Breast epithelium (tissue), 4 donors: ENCODE data around the gene SNAP47. TPM values are rescaled to one million over a fixed set of nuclear protein-coding genes. Genes with fewer than 3 reads are reported as not detected.

ENCODE experiments used
- DNase-seq, 2 donors: peaks; one replicate each; pipeline ENCODE4 v3.0.0-alpha.2; 2019; ENCODE audit warnings: low spot score in 2 of 2
- H3K27ac ChIP-seq, 2 donors: fragments of 200-600 bp; sonication (generic) in 1 of 2; one replicate each; pipeline ENCODE4 v1.5.1; 2016 to 2019; ENCODE audit warnings: mild to moderate bottlenecking in 1 of 2
- H3K27me3 ChIP-seq, 2 donors: fragments of 200-600 bp; sonication (generic) in 1 of 2; one replicate each; pipeline versions ENCODE4 v1.5.1 to v1.6.0; 2017 to 2019; ENCODE audit warnings: control low read depth in 1 of 2, mild to moderate bottlenecking in 1 of 2
- H3K36me3 ChIP-seq: fragments of 200-600 bp; one replicate; pipeline ENCODE4 v1.5.1; 2019
- H3K4me1 ChIP-seq, 2 donors: fragments of 200-600 bp; sonication (generic); one replicate each; pipeline ENCODE4 v1.5.1; 2016 to 2019; ENCODE audit warnings: control low read depth in 1 of 2
- H3K4me3 ChIP-seq, 3 donors: fragments of 200-600 bp; sonication (generic); 1 replicate in 2 of 3; 2 replicates in 1 of 3; pipeline ENCODE4 v1.5.1; 2016 to 2019; ENCODE audit warnings: mild to moderate bottlenecking in 3 of 3, moderate library complexity in 2 of 3
- H3K9me3 ChIP-seq, 2 donors: fragments of 200-600 bp; sonication (generic) in 1 of 2; one replicate each; pipeline ENCODE4 v1.5.1; 2016 to 2019; ENCODE audit warnings: control low read depth in 1 of 2
- POLR2A ChIP-seq: fragments of 450-650 bp; IDR thresholded peaks from one replicate; pipeline ENCODE4 v1.6.1; 2016; ENCODE audit warnings: antibody characterized with exemption, mild to moderate bottlenecking, moderate library complexity
- POLR2AphosphoS5 ChIP-seq, 3 donors: sonication (generic); formaldehyde crosslinking; IDR thresholded peaks; one replicate each; pipeline ENCODE4 v1.6.1; 2017; ENCODE audit warnings: antibody characterized with exemption in 3 of 3
- intact Hi-C: fragments of 100-400 bp; cut with DNase I; formaldehyde crosslinking; loops from one replicate; pipeline ENCODE4 v1.15.1; 2023; ENCODE audit warnings: low total_unique reads
- total RNA-seq, 3 donors: library from RNA; depleted of rRNA; stranded (reverse); fragments of >200 nt; gene quantifications; one replicate each; pipeline ENCODE4 v1.1.0, GENCODE V29; 2016
- TF ChIP-seq, protein P1 (sequence below), 3 donors: fragments of 450-650 bp; IDR thresholded peaks; one replicate each; pipeline ENCODE4 v1.5.1; 2016 to 2017; ENCODE audit warnings: antibody characterized with exemption in 3 of 3, mild to moderate bottlenecking in 3 of 3, moderate library complexity in 3 of 3

Gene SNAP47
- total RNA-seq, 3 donors from 2014 or later, result 28.3 to 60.3 (median 52.1) TPM

DNA sequence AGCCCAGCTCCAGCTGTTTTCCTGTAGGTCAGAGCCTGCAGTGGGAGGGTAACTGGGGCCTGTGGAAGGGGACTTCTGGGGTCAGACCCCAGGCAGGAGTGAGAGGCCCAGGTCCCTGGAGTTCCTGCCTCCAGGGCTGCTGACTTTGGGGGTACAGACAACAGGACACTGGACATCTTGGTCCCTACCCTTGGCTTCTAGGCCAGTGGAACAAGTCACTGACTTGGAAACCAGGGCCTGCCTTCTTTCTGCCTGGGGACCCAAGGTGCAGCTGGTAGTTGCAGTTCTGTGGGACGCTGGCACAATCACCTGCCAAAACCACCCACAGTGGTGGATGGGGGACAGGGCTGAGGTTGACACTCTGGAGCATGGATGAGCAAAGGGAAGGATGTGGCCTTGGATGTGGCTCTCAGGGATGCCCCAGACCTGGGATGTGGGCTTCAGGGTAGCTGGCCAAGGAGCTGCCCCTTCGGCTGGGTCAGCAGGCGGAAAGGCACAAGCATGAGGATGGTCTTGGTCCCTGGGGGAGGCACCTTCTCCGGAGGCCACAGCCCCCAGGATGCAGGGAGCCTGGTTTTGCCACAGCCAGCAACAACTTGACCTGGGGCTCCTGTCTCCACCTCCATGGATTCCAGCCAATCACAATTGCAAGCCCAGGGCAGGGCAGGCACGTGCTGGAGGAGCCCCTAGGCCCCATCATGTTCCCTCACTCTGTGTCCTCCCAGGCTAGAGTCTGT, 5.9 kb upstream of the SNAP47 start:
- Histone ChIP-seq H3K9me3 (no peaks in the 10 kb centered on the region), H3K4me1 (peaks cover 0 to 23% of the 10 kb centered on the region in 2 donors), H3K4me3 (peak overlapping the region; percentile 39 to 65 (median 65)), H3K27me3 (no peaks in the 10 kb centered on the region), H3K27ac (peak overlapping the region; percentile 77 to 78), H3K36me3 (no peaks in the 10 kb centered on the region)
- no peak for DNase-seq
- TF ChIP-seq, protein P1, sequence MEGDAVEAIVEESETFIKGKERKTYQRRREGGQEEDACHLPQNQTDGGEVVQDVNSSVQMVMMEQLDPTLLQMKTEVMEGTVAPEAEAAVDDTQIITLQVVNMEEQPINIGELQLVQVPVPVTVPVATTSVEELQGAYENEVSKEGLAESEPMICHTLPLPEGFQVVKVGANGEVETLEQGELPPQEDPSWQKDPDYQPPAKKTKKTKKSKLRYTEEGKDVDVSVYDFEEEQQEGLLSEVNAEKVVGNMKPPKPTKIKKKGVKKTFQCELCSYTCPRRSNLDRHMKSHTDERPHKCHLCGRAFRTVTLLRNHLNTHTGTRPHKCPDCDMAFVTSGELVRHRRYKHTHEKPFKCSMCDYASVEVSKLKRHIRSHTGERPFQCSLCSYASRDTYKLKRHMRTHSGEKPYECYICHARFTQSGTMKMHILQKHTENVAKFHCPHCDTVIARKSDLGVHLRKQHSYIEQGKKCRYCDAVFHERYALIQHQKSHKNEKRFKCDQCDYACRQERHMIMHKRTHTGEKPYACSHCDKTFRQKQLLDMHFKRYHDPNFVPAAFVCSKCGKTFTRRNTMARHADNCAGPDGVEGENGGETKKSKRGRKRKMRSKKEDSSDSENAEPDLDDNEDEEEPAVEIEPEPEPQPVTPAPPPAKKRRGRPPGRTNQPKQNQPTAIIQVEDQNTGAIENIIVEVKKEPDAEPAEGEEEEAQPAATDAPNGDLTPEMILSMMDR (IDR thresholded peaks at IDR 0.05), result no peak
- TF ChIP-seq POLR2AphosphoS5 (IDR thresholded peaks at IDR 0.05) (no peak), POLR2A (no peak)
- intact Hi-C loops, result no loop called here

DNA sequence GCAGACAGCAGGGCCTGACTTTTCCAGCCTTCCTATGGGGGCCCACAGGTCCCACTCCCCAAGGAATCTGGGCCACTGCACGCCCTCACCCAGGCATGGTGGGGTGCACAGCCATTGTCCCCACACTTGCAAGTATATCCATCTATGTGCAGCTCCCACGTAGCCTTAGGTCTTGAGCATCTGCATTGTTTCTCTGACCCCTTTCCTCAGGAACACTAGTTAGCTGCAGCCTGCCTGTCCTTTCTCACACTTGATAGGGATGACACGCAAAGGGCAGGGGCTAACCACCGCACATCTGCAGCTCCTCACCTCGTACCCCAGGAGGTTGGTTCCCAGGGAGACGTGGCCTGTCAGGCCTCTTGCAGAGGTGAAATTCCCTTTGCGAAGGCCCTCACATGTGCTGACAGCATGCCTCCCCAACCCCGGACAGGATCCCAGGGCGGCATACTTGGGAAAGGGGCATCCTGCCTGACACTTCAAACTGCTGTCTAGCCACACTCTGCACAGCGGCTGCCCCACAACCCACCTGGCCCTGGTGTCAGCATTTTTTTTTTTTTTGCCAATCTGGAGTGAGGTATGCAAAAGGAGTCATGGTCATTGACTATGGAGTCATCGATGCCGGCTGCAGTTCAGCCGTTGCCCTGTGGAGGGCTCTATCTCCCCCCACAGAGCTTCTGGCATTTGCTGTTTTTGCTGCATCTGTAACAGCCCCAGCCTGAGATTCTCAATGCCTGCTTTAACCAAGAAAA, 5.2 kb upstream of the SNAP47 start:
- Histone ChIP-seq H3K9me3 (no peaks in the 10 kb centered on the region), H3K27ac (peak overlapping the region; percentile 2 to 77), H3K36me3 (no peaks in the 10 kb centered on the region), H3K27me3 (no peaks in the 10 kb centered on the region), H3K4me1 (peaks cover 0 to 24% of the 10 kb centered on the region in 2 donors), H3K4me3 (no peak overlapping the region)
- no peak for DNase-seq
- TF ChIP-seq, protein P1 (IDR thresholded peaks at IDR 0.05), result peak; percentile 26 to 56 (median 35)
- TF ChIP-seq POLR2A (no peak), POLR2AphosphoS5 (IDR thresholded peaks at IDR 0.05) (no peak)
- intact Hi-C loops, result no loop called here

DNA sequence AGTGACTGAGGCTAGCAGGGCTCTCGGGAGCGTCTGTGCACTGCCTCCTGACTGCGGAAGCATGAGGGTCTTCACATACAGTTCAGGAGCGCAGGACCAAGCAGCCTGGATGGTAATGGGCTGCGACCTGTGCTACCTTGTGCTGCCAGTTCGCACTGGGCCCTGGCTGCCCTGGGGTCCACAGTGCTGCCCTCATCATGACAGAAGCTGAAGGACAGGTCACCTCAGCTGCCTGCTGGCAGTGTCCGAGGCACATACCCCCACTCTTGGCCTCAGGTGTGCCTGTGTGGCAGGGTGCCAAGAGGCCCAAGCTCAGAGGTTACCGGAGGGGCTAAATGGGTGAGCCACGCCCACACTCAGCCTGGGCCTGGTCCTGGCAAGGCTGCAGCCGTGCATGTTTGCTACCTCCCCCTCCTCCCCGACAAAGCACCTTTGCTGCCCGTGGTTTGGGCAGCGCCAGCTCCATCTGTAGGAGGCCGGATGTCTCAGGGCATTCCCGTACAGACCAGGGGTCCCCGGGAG, 4.5 kb upstream of the SNAP47 start:
- intact Hi-C loops, result no loop called here
- no peak for DNase-seq
- TF ChIP-seq POLR2AphosphoS5 (IDR thresholded peaks at IDR 0.05), result no peak
- TF ChIP-seq POLR2A, result no peak
- TF ChIP-seq, protein P1 (IDR thresholded peaks at IDR 0.05), result no peak
- peaks cover 0 to 24% of the 10 kb centered on the region in 2 donors for H3K4me1 ChIP-seq
- no peak overlapping the region for H3K27ac ChIP-seq
- H3K27me3 ChIP-seq, result no peaks in the 10 kb centered on the region
- H3K9me3 ChIP-seq, result no peaks in the 10 kb centered on the region
- H3K4me3 ChIP-seq, result no peak overlapping the region
- H3K36me3 ChIP-seq, result no peaks in the 10 kb centered on the region

DNA sequence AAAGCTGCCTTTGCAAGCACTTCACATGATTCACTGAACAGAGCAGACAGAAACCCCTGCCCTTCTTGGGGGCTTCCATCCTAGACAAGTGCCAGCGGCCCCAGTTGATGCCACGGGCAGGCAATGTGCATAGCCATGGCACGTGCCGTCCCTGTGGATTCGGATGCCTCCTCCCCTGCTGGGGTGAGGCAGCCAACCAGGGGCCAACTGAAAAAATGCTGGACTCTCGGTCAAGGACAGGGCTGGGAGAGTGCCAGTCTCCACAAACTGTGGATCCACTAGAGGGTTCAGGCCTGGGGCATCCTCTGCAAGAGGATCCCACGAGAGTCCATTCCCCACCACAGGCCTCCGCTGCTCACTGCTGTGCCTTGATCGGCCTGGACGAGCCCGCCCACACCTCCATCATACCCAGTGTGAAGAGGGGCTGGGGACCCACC, 4.0 kb upstream of the SNAP47 start:
- TF ChIP-seq, protein P1 (IDR thresholded peaks at IDR 0.05), result no peak
- TF ChIP-seq POLR2A (no peak), POLR2AphosphoS5 (IDR thresholded peaks at IDR 0.05) (no peak)
- intact Hi-C loops, result no loop called here
- no peak overlapping the region for H3K27ac ChIP-seq
- peak in 1 of 2 donors; percentile 27 for DNase-seq
- peaks cover 0 to 27% of the 10 kb centered on the region in 2 donors for H3K4me1 ChIP-seq
- H3K36me3 ChIP-seq, result no peaks in the 10 kb centered on the region
- H3K9me3 ChIP-seq, result no peaks in the 10 kb centered on the region
- no peaks in the 10 kb centered on the region for H3K27me3 ChIP-seq
- no peak overlapping the region for H3K4me3 ChIP-seq
